ENCODE results near the gene ENOX1.

DNA sequence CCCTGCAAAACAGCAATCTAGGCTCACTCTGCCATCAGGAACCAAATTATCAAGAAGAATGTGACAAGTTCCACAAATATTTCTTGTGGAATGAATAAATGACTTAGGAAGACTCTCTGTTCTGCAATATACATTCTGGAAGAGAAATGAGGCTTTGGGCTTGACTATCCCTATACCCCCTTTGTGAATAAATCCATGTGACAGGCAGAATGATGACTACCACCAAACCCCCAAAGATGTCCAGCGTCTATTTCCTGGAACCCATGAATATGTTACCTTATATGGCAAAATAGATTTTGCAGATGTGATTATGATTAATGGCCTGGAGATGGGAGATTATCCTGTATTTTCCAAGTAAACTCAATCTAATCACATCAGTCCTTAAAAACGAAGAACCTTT is 139.3 kb downstream of the ENOX1 start:
- TF ChIP-seq, protein P1, sequence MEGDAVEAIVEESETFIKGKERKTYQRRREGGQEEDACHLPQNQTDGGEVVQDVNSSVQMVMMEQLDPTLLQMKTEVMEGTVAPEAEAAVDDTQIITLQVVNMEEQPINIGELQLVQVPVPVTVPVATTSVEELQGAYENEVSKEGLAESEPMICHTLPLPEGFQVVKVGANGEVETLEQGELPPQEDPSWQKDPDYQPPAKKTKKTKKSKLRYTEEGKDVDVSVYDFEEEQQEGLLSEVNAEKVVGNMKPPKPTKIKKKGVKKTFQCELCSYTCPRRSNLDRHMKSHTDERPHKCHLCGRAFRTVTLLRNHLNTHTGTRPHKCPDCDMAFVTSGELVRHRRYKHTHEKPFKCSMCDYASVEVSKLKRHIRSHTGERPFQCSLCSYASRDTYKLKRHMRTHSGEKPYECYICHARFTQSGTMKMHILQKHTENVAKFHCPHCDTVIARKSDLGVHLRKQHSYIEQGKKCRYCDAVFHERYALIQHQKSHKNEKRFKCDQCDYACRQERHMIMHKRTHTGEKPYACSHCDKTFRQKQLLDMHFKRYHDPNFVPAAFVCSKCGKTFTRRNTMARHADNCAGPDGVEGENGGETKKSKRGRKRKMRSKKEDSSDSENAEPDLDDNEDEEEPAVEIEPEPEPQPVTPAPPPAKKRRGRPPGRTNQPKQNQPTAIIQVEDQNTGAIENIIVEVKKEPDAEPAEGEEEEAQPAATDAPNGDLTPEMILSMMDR (IDR thresholded peaks at IDR 0.05), result no peak
- no peak for TF ChIP-seq POLR2A (IDR thresholded peaks at IDR 0.05)
